ENCODE results near the gene GRIN3B. TPM values are rescaled to one million over a fixed set of nuclear protein-coding genes. Genes with fewer than 3 reads are reported as not detected.

GRIN3B gene
- total RNA-seq, 1 donor from 2014 or later = not detected

DNA sequence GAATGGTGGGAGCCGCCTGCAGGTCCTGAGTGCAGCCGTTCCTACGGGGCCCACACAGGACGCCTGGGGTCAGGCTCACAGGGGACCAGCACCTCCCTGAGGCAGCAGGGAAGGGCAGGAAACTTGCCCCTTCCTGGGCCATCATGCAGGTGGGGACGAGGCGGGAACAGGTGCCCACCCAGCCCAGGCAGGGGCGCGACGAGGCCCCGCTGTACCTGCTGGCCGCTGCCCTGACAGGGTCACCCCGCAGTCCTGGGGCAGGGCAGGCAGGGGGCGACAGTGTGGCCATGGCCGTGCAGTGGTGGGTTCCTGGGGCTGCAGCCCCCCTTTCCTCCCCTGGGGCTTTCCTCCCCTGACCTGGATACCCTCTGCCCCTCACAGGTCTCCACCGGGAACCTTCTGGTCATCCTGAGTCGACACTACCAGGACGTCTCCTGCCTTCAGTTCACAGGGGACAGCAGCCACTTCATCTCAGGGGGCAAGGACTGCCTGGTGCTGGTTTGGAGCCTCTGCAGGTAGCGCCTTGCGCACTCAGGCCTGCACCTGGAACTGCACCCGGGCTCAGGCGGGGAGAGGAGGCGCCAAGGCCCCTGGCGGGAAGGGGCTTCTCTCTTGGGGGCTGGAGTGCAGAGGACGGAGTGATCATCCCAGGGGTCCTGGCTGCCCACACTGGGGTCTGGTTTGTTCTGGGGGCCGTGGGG lies 10.7 kb upstream of the GRIN3B start:
- intact Hi-C loops (cut with micrococcal nuclease) = no loop called here

DNA sequence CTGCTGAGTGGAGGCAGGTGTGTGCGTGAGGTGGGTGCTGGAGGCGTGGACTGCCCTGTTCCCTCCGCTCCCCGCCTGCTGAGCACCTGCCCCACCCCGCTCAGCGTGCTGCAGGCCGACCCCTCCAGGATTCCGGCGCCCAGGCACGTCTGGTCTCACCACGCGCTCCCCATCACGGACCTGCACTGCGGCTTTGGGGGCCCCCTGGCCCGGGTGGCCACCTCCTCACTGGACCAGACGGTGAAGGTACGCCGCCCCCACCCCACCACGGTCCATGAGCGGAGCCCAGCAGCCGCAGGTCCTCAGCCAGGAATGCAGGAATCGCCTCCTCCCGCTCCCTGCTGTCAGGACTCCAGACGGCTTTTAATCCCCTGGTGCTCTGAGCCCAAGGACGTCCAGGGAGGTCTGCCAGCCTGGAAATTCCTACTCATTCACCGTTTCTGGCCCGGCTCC lies 10.1 kb upstream of the GRIN3B start:
- intact Hi-C loops (cut with micrococcal nuclease) = no loop called here
- no peak for ATAC-seq

More for the DNA sequence above, 10.7 kb upstream of the GRIN3B start:
- DNase-seq (no peak), ATAC-seq (no peak)

DNA sequence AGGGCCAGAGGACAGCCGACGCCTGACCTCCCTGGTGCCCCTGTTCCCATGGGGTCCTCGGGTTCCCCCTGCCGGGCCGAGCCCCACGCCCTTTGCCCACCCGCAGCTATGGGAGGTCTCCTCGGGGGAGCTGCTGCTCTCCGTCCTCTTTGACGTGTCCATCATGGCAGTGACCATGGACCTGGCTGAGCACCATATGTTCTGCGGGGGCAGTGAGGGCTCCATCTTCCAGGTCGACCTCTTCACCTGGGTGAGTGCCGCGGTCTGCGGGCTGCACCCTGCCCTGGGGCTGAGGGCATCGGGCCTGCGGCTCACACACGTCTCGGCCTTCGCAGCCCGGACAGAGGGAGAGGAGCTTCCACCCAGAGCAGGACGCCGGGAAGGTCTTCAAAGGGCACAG lies 9.5 kb upstream of the GRIN3B start:
- ATAC-seq (no peak), DNase-seq (no peak)
- intact Hi-C loops (cut with micrococcal nuclease) = no loop called here

More for the DNA sequence above, 10.1 kb upstream of the GRIN3B start:
- no peak for DNase-seq

DNA sequence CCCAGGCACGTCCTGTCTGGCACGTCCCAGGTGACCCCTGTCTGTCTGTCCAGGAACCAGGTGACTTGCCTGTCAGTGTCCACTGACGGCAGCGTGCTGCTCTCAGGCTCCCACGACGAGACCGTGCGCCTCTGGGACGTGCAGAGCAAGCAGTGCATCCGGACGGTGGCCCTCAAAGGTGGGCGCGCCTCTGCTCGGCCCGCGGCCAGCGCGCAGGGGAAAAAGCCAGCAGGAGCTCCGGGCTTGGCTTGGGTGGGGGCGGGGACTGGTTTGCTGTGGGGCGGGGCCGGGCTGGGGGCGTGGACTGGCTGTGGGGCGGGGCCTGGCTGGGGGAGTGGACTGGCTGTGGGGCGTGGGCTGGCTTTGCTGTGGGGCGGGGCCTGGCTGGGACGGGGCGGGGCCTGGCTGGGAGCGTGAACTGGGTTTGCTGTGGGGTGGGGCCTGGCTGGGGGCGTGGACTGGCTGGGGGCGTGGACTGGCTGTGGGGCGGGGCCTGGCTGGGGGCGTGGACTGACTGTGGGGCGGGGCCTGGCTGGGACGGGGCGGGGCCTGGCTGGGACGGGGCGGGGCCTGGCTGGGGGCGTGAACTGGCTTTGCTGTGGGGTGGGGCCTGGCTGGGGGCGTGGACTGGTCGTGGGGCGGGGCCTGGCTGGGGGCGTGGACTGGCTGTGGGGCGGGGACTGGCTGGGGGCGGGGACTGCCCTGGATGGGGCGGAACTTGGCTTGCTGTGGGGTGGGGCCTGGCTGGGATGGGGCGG lies 8.9 kb upstream of the GRIN3B start:
- DNase-seq (no peak), ATAC-seq (peak; percentile 22)
- intact Hi-C loops (cut with micrococcal nuclease) = no loop called here

DNA sequence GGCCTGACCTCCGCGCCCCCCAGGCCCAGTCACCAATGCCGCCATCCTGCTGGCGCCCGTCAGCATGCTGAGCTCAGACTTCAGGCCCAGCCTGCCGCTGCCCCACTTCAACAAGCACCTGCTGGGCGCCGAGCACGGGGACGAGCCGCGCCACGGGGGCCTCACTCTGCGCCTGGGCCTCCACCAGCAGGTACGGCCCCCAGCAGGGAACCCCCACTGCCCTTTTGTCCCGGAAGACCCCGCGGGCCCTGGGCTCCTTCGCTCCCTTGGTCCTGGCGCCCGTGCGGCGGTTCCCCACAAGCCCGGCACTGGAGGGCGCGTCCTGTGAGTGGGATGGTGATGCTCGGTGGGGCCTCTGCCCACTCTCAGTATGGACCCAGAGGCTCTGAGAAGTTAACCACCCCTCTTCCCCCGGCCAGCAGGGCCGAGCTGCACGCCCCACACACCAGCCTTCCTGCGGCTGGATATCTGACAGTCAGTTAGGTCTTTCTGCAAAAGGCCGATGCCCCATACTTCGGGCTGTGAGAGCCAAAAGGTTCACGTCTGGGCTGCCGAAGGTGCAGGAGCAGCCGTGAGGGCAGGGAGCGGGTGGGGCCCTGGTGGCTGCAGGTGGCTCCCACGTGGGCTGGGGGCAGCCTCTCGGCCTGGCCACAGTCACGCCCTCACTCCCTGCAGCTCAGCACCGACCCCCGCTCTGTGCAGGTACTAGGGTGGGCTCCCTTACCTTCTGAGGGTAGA lies 8.1 kb upstream of the GRIN3B start:
- intact Hi-C loops (cut with micrococcal nuclease) = no loop called here
- ATAC-seq = no peak
- DNase-seq = no peak

DNA sequence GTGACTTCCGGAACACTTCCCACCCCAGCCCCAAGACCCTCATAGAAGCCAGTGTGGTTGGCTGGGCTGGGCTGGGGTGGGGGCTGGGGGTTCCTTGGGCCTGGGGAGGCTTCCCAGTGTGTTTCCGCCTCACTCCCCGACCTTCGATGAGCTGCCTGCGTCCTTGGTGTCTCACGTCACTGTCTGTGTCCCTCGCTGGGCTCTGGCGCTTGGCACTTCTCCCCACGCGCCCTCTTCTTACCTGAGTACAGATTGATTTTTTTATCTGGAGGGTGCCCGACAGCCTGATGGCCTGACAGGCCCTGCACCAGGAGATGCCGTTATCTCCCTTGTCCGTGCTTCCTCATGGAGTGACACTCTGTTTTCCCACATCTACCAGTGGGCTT lies 7.6 kb upstream of the GRIN3B start:
- no peak for DNase-seq
- intact Hi-C loops (cut with micrococcal nuclease) = no loop called here
- no peak for ATAC-seq

DNA sequence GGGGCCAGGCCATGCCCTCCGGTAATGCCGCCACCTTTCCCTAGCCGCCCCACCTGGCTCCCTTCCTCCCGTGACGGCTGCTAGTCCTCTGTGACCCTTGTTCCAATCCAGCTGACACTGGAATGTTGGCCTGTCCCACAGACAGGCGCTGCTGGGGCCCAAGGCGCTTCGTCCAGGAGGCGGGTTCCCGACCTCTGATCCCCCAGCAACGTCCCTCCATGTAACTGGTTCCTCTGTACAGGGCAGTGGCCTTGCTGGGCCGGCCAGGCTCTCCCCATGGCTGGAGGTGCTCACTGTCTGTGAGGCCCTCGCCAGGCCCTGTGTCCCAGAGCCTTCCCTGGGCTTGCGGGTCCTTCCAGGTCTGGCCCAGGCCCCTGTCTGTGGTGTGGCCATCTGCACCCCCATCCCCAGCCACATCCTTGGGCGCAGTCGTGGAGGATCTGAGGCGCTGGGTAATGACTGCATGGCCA lies 6.8 kb upstream of the GRIN3B start:
- ATAC-seq (no peak), DNase-seq (no peak)

DNA sequence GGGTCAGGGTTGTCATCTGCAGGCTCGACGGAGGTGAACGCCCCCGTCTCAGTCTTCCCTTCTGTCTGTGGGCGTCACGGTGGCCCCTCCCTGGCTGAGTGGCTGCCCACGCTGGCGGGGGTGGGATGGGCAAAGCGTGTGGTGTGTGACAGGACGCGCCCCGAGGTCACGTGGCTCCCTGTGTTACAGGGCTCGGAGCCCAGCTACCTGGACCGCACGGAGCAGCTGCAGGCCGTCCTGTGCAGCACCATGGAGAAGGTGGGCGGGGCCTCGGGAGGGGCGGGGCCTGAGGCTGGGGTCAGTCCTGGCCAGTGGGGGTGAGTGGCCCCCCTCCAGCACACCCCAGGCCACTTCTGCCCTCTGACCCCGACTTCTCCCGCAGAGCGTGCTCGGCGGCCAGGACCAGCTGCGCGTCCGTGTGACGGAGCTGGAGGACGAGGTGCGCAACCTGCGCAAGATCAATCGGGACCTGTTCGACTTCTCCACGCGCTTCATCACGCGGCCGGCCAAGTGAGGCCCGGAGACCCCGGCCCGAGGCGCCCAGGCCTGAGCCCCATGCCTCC lies 6.3 kb upstream of the GRIN3B start:
- no peak for DNase-seq
- no peak for ATAC-seq
- intact Hi-C loops (cut with micrococcal nuclease) = no loop called here

More for the DNA sequence above, 6.8 kb upstream of the GRIN3B start:
- intact Hi-C loops (cut with micrococcal nuclease) = no loop called here

DNA sequence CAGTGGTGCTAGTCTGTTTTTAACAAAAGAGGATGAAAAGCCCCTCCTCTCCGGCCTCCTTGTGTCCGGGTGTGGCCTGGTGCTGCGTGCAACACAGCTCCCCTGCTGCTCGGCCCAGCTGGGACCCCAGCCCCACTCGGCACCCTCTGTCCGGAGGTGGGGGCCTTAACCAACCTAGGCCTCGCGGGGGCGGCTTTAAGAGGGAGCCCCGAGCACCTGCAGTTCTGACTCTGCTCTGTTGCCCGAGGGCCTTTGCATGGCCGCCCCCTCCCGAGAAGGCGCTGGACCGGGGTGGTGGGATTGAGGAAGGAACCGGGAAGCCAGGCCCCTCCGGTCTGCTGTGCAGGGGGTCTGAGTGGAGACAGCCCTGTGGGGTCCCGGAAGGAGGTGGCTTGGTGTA lies 5.7 kb upstream of the GRIN3B start:
- ATAC-seq (no peak), DNase-seq (no peak)
- intact Hi-C loops (cut with micrococcal nuclease) = no loop called here

DNA sequence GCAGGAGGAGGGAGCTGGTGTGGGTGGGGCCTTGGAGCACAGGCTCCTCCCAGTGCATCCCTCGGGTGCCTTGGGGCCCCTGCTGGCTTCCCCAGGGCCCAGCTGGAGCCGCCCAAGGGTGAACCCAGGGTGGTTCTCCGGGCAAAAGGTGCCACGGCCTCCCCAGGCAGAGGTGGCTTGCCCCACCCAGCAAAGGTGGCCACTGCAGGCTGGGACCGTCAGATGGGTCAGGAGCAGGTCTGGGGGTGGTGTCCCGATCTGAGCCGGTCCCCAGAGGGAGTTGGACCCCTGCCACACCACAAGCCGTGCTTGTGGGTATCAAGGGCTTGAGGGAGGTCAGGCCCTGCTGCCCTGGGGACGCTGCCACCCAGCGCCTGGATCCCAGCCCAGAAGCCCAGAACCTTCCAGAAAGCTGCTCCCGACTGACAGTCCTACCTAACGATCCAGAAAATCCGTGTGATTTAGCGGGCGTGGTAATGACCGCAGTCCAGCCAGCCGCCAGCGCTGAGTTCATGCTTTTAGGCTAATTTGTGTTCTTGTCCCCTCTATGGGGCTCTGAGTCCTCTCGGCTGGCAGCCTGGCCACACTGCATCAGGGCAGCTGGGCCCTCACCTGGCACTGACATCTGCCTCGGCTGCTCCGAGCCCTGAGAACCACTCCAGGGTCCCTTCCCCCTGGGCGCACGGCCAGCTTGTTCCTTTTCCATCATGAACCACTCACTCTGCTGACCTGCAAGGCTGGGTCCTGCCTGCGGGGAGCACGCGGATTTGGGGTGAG lies 5.0 kb upstream of the GRIN3B start:
- intact Hi-C loops (cut with micrococcal nuclease) = no loop called here
- no peak for DNase-seq
- ATAC-seq = no peak

DNA sequence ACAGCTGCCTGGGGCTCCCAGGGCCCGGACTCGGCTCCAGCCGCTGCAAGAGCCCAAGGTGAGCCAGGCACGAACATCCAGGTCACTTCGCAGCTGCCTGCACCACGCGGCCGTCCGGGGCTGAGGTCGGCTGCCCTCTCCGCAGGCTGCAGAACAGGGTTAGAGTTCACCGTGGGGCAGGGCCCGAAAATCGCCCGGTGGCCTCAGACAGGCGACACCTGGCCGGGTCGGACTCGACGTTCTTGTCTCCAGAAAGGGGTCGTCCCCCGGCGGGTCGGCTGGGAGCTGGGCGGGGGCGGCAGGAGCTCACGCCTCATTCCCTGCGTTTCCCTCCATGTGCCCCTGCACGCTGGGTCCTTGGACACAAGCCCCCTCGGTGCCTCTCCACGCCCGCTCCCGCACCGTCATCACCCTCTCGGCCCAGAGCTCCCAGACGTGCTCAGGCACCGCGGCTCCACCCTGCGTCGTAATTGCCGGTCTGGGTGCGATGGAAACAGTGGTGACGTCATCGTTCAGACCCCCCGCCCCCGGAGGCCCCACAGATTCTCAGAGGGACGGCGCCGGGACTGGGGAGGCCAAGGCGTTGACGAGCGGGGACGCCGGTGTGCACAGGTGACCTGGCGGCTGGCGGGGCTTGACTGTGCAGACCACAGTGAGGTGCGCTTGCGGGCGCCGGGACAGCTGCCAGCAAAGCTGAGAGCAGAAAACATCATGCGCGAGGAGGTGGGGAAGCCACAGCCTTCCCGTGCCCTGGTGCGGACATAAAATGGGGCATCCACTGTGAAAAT lies 4.0 kb upstream of the GRIN3B start:
- intact Hi-C loops (cut with micrococcal nuclease) = no loop called here
- ATAC-seq = no peak
- DNase-seq = no peak

DNA sequence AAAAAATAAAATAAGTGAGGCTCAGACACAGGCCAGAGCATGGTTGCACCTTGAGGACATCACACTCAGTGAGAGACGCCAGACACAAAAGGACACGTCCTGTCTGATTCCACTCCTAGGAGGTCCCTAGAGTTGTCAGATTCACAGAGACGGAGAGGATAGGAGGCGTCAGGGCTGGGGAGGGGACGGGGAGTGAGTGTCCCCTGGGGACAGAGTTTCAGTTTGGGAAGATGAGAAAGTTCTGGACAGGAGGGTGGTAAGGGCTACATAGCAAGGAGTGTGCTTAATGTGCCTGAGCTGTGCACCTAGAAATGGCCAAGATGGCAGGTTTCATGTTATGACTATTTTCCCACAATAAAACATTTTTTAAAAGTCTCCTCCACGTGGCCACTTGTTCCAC lies 2.2 kb upstream of the GRIN3B start:
- no peak for ATAC-seq

DNA sequence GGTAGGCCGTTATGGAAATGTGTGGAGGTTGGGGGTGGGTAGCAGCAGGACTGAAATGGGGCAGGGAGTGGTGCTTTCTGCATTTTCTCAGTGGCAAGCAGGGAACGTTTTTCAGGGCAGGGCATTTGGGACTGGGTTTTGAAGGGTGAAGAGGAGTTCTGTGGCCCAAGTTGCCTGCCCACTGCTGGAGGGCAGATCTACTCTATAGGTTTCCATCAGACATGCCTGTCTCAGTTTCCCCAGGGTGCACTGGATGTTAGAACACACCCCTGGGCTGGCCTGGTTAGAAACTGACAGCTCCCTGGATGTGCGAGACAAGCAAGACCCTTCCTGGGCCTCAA lies 870 bp upstream of the GRIN3B start:
- intact Hi-C loops (cut with micrococcal nuclease) = no loop called here
- DNase-seq = no peak
- ATAC-seq = no peak

More for the DNA sequence above, 2.2 kb upstream of the GRIN3B start:
- DNase-seq = no peak
- intact Hi-C loops (cut with micrococcal nuclease) = no loop called here

DNA sequence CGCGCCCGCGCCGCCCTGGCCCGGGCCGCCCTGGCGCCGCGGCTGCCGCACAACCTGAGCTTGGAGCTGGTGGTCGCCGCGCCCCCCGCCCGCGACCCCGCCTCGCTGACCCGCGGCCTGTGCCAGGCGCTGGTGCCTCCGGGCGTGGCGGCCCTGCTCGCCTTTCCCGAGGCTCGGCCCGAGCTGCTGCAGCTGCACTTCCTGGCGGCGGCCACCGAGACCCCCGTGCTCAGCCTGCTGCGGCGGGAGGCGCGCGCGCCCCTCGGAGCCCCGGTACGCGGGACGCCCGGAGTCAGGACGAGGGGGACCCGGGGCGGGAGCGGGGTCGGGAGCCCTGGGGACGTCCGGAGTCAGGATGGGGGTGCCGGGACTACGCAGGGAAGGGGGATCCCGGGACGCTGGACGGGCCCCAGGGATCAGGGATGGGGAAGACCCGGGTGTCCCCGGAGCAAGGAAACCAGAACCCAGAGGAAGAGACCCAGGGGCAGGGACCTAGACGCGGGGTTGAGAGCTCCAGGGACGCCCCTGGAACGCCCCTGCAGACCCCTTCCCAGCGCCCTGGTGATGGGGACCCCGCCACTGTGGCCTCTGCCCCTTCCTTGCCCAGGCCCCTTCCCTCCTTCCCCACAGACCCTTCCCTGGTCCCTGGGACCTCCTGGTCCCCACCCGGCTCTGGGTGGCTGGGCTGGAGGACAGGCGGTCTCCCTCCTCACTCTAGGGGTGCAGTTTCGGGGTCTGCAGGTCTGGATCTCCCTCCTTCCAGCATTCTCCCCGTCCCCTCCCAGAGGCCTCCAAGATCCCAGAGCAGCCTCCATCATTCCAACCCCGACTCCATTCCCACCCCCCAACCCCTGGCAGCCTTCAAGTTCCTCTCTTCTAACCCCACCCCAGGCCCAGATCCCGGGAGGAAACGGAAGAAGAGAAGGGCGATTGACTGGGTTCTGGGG lies 645 bp downstream of the GRIN3B start:
- ATAC-seq = no peak

DNA sequence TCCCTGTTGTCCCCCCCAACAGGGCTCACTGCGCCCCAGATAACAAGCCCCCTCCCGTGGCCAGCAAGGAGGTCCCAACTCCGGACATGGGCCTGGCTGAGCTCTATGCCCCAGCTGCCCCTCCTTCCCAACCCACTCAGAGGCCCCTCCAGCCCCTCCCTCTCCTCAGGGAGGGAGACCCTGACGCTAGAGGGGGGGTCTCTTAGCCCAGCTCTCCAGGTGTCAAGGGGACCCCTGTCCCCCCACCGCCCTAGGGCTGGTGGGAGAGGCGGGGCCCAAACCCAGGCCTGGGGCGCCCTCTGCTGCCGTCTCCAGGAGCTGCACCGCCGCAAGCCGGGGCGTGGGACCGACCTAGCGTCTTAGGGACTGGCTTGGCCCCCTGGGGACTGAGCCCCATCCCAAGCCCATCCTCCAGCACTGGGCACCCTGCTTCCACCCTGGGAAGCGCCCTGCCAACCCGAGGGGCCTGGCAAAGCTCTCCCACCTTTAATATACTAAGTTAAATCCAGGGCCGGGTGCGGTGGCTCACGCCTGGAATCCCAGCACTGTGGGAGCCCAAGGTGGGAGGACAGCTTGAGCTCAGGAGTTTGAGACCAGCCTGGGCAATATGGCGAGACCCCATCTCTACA lies 1.4 kb downstream of the GRIN3B start:
- DNase-seq (peak; percentile 74), ATAC-seq (peak; percentile 71)
- intact Hi-C loops (cut with micrococcal nuclease) = no loop called here

More for the DNA sequence above, 645 bp downstream of the GRIN3B start:
- intact Hi-C loops (cut with micrococcal nuclease) = no loop called here
- no peak for DNase-seq

DNA sequence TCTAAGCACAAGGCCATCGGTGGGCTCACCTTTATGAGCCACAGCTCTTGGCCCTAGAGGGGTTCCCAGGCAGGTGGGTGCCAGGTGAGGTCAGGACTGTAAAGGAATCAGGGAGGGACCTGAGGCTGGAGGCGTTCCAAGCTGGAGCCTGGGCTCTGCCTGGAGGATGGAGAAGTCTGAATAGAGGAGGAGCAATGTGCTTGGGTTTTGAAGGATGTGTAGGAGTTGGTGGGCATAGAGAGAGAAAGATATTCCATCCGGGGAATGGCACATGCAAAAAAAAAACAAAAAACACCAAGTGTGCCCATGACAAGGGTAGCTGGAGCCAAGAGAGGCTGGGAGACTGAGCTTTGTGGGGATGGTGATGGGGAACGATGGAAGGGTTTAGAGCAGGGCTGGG lies 2.4 kb downstream of the GRIN3B start:
- no peak for DNase-seq

DNA sequence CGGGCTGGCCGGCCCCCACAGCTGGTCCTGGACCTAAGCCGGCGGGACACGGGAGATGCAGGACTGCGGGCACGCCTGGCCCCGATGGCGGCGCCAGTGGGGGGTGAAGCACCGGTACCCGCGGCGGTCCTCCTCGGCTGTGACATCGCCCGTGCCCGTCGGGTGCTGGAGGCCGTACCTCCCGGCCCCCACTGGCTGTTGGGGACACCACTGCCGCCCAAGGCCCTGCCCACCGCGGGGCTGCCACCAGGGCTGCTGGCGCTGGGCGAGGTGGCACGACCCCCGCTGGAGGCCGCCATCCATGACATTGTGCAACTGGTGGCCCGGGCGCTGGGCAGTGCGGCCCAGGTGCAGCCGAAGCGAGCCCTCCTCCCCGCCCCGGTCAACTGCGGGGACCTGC lies 3.1 kb downstream of the GRIN3B start:
- intact Hi-C loops (cut with micrococcal nuclease) = no loop called here
- DNase-seq (no peak), ATAC-seq (no peak)

More for the DNA sequence above, 2.4 kb downstream of the GRIN3B start:
- intact Hi-C loops (cut with micrococcal nuclease) = no loop called here
- no peak for ATAC-seq

Data from left ventricle myocardium superior (tissue), 1 donor.